ENCODE results near the gene HPN.

HPN gene

DNA sequence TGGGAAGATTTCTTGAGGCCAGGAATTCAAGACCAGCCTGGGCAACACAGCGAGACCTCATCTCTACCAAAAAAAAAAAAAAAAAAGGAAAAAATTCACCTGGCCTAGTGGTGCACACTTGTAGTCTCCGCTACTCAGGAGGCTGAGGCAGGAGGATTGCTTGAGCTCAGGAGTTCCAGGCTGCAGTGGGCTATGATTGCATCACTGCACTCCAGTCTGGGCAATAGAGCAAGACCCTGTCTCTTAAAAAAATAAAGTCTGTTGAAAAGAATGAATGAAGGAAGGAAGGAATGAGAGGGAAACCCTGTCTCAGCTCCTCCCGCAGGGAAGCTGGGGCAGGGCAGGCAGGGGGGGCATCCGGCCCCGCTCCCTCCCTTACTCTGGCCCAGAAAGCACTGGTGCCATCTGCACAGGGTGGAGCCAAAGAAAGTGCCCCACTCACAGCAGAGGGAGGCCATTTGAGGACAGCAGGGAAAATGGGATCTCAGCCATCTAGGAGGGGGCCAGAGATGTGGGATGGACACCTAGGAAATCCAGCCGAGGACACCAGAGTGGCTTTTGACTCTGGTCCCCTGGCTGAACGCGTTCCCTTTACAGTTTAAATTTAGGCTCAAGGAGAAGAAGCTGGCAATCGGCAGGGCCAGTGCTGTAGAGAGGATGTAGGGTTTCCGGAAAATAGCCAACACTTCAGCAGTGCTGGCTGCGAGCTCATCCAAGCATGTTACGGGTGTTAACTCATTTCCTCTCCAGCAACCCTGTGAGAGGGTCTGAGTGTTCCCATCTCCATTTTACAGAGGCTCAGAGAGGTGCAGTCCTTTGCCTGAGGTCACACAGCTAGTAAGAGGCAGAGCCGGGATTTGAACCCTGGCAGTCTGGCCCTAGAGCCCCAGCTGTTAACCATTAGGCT is 3.6 kb upstream of the HPN start:
- H3K36me3 ChIP-seq (ENCODE audit: control insufficient read depth, insufficient read depth, low read length) = peaks cover 6% of the 10 kb centered on the region
- no peak overlapping the region for H3K27ac ChIP-seq (ENCODE audit: low read depth, low read length, severe bottlenecking)
- H3K4me1 ChIP-seq (ENCODE audit: control insufficient read depth, insufficient read depth, low read length, poor library complexity, severe bottlenecking) = peaks cover 12% of the 10 kb centered on the region
- WGBS, 2 experiments (ENCODE audit: insufficient coverage in 2 of 2) = 85 to 93% methylated on average over 12 of the region's 13 CpGs
- H3K9me3 ChIP-seq (ENCODE audit: control insufficient read depth, low read length) = no peaks in the 10 kb centered on the region
- no peak overlapping the region for H3K4me3 ChIP-seq (ENCODE audit: extremely low read depth, insufficient read depth, low read length, poor library complexity, severe bottlenecking)

- Histone ChIP-seq H3K27ac (ENCODE audit: low read depth, low read length, severe bottlenecking) (no peak overlapping the region), H3K36me3 (ENCODE audit: control insufficient read depth, insufficient read depth, low read length) (peaks cover 6% of the 10 kb centered on the region), H3K4me3 (ENCODE audit: extremely low read depth, insufficient read depth, low read length, poor library complexity, severe bottlenecking) (no peak overlapping the region), H3K9me3 (ENCODE audit: control insufficient read depth, low read length) (no peaks in the 10 kb centered on the region), H3K4me1 (ENCODE audit: control insufficient read depth, insufficient read depth, low read length, poor library complexity, severe bottlenecking) (peaks cover 12% of the 10 kb centered on the region)
- WGBS, 2 experiments (ENCODE audit: insufficient coverage in 2 of 2) = 88 to 93% methylated on average over 14 of the region's 17 CpGs
These were observed 2.7 kb upstream of the HPN start for GRCh38 chr19:35038623-35039512.

- Histone ChIP-seq H3K4me3 (ENCODE audit: extremely low read depth, insufficient read depth, low read length, poor library complexity, severe bottlenecking) (no peak overlapping the region), H3K36me3 (ENCODE audit: control insufficient read depth, insufficient read depth, low read length) (no peaks in the 10 kb centered on the region), H3K27ac (ENCODE audit: low read depth, low read length, severe bottlenecking) (no peak overlapping the region), H3K9me3 (ENCODE audit: control insufficient read depth, low read length) (no peaks in the 10 kb centered on the region), H3K4me1 (ENCODE audit: control insufficient read depth, insufficient read depth, low read length, poor library complexity, severe bottlenecking) (peaks cover 12% of the 10 kb centered on the region)
- 86 to 95% methylated on average over 31 to 35 of the region's 39 CpGs for WGBS, 2 experiments (ENCODE audit: insufficient coverage in 2 of 2)
These were observed 1.4 kb upstream of the HPN start for GRCh38 chr19:35039881-35040825.

GRCh38 chr19:35040826-35041547 is 534 bp upstream of the HPN start:
- 49 to 55% methylated on average over 25 to 28 of the region's 36 CpGs for WGBS, 2 experiments (ENCODE audit: insufficient coverage in 2 of 2)
- no peak overlapping the region for H3K4me3 ChIP-seq (ENCODE audit: extremely low read depth, insufficient read depth, low read length, poor library complexity, severe bottlenecking)
- no peaks in the 10 kb centered on the region for H3K36me3 ChIP-seq (ENCODE audit: control insufficient read depth, insufficient read depth, low read length)

DNA sequence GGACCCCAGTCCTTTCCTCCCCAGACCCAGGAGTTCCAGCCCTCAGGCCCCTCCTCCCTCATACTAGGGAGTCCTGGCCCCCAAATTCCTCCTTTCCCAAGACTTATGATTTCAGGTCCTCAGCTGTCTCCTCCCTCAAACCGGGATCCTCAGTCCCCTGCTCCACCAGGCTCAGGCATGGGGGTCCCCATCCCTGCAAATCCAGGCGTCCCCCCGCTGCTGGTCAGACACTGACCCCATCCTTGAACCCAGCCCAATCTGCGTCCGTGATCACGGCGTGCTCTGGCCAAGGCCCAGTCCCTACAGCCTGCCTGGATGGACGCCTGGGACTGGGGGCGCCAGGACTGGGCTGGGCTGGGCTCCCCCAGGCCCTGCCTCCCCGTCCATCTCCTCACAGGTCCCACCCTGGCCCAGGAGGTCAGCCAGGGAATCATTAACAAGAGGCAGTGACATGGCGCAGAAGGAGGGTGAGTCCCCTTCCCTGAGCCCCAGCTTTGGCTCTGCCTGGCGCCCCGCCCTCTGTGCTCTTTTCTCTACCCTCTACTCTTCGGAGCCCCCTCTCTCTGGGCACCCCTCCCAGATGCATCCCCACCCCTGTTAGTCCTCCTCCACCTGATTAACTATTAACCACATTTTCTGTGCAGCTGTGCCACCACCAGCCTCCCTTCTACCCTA is 672 bp downstream of the HPN start:
- Histone ChIP-seq H3K4me1 (ENCODE audit: control insufficient read depth, insufficient read depth, low read length, poor library complexity, severe bottlenecking) (peaks cover 12% of the 10 kb centered on the region), H3K9me3 (ENCODE audit: control insufficient read depth, low read length) (no peaks in the 10 kb centered on the region), H3K36me3 (ENCODE audit: control insufficient read depth, insufficient read depth, low read length) (no peaks in the 10 kb centered on the region), H3K27ac (ENCODE audit: low read depth, low read length, severe bottlenecking) (no peak overlapping the region), H3K4me3 (ENCODE audit: extremely low read depth, insufficient read depth, low read length, poor library complexity, severe bottlenecking) (no peak overlapping the region)
- WGBS, 2 experiments (ENCODE audit: insufficient coverage in 2 of 2) = 92 to 94% methylated on average over 12 to 14 of the region's 14 CpGs

More at GRCh38 chr19:35040826-35041547, 534 bp upstream of the HPN start:
- Histone ChIP-seq H3K4me1 (ENCODE audit: control insufficient read depth, insufficient read depth, low read length, poor library complexity, severe bottlenecking) (peaks cover 12% of the 10 kb centered on the region), H3K9me3 (ENCODE audit: control insufficient read depth, low read length) (no peaks in the 10 kb centered on the region), H3K27ac (ENCODE audit: low read depth, low read length, severe bottlenecking) (no peak overlapping the region)

DNA sequence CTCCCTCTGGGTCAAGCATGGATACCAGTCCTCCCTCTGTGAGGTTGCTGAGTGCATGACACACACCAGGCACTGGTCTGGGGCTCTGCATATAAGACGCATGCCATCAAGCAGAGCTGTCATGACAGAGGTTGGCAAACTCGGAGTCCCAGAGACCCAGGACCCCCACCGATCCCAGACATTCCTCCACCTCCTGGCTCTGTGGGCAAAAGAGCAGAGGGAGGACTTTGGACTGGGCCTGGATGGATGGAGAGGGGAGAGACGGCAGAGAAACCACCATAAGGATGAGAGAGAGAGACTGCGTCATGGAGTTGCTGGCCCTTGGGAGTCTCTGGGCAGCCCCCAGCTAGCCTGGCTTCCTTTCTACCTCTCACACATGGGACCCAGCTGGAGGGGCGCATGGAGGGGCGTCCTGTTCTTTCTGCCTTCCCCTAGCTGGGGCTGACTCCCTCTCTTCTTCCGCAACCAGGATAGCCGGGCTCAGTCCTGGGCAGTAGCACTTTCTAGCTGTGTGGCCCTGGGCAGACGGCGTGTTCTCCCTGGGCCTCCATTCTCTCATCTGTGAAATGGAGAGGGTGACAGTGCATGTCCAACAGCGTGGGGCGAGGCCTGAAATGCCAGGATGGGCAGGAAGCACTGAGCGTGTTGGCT is 1.6 kb downstream of the HPN start:
- H3K4me3 ChIP-seq (ENCODE audit: extremely low read depth, insufficient read depth, low read length, poor library complexity, severe bottlenecking) = no peak overlapping the region
- no peaks in the 10 kb centered on the region for H3K36me3 ChIP-seq (ENCODE audit: control insufficient read depth, insufficient read depth, low read length)
- WGBS, 2 experiments (ENCODE audit: insufficient coverage in 2 of 2) = 83 to 100% methylated on average over 6 to 12 of the region's 14 CpGs
- no peaks in the 10 kb centered on the region for H3K9me3 ChIP-seq (ENCODE audit: control insufficient read depth, low read length)
- H3K27ac ChIP-seq (ENCODE audit: low read depth, low read length, severe bottlenecking) = no peak overlapping the region
- H3K4me1 ChIP-seq (ENCODE audit: control insufficient read depth, insufficient read depth, low read length, poor library complexity, severe bottlenecking) = peaks cover 12% of the 10 kb centered on the region

DNA sequence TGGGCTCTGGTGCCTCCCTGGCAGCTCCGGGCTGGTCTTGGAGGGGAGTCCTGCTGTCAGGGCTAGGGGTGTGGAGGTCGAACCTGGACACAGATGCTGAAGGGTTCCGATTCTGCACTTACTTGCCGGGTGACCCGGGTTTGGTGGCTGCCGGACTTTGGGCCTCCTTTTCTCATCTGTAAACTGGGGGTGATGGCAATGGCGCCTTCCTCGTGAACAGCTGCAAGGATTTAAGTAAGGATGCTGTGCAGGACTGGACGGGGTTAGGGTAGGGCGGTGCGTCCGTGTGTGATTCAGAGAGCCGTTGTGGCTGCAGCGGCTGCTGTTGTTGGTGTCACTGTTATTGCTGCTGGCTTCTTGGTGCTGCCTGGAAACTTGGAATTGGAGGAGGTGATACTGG is 2.4 kb downstream of the HPN start:
- H3K4me1 ChIP-seq (ENCODE audit: control insufficient read depth, insufficient read depth, low read length, poor library complexity, severe bottlenecking) = peaks cover 12% of the 10 kb centered on the region
- H3K27ac ChIP-seq (ENCODE audit: low read depth, low read length, severe bottlenecking) = no peak overlapping the region
- H3K36me3 ChIP-seq (ENCODE audit: control insufficient read depth, insufficient read depth, low read length) = no peaks in the 10 kb centered on the region
- 89 to 94% methylated on average over 12 to 13 of the region's 14 CpGs for WGBS, 2 experiments (ENCODE audit: insufficient coverage in 2 of 2)
- no peak overlapping the region for H3K4me3 ChIP-seq (ENCODE audit: extremely low read depth, insufficient read depth, low read length, poor library complexity, severe bottlenecking)
- no peaks in the 10 kb centered on the region for H3K9me3 ChIP-seq (ENCODE audit: control insufficient read depth, low read length)

GRCh38 chr19:35044317-35045117 is 3.0 kb downstream of the HPN start:
- 71 to 79% methylated on average over 8 to 9 of the region's 9 CpGs for WGBS, 2 experiments (ENCODE audit: insufficient coverage in 2 of 2)

More at GRCh38 chr19:35044317-35045117, 3.0 kb downstream of the HPN start:
- no peak overlapping the region for H3K27ac ChIP-seq (ENCODE audit: low read depth, low read length, severe bottlenecking)
- peaks cover 12% of the 10 kb centered on the region for H3K4me1 ChIP-seq (ENCODE audit: control insufficient read depth, insufficient read depth, low read length, poor library complexity, severe bottlenecking)
- H3K9me3 ChIP-seq (ENCODE audit: control insufficient read depth, low read length) = no peaks in the 10 kb centered on the region
- no peaks in the 10 kb centered on the region for H3K36me3 ChIP-seq (ENCODE audit: control insufficient read depth, insufficient read depth, low read length)
- H3K4me3 ChIP-seq (ENCODE audit: extremely low read depth, insufficient read depth, low read length, poor library complexity, severe bottlenecking) = no peak overlapping the region
